Peyer's patch (tissue), 4 donors: ENCODE results near the gene KIAA1671. TPM values are rescaled to one million over a fixed set of nuclear protein-coding genes. Genes with fewer than 3 reads are reported as not detected.
A peak's percentile ranks its signal among the peaks of the same experiment; 100 is the strongest.

ENCODE experiments used
- DNase-seq, 3 donors: peaks; one replicate each; pipeline ENCODE4 v3.0.0-alpha.2; 2017 to 2019
- H3K27ac ChIP-seq, 4 donors: fragments of 200-600 bp; sonication (generic); one replicate each; pipeline ENCODE4 v1.5.1; 2016 to 2019
- H3K27me3 ChIP-seq, 2 donors: fragments of 200-600 bp; sonication (generic); one replicate each; pipeline ENCODE4 v1.5.1; 2019
- H3K36me3 ChIP-seq, 3 donors: fragments of 200-600 bp; sonication (generic); one replicate each; pipeline ENCODE4 v1.5.1; 2016 to 2019
- H3K4me1 ChIP-seq, 4 donors: fragments of 200-600 bp; sonication (generic); one replicate each; pipeline ENCODE4 v1.5.1; 2016 to 2019
- H3K4me3 ChIP-seq, 4 donors: fragments of 200-600 bp; sonication (generic); 1 replicate in 3 of 4; 2 replicates in 1 of 4; pipeline ENCODE4 v1.5.1; 2016 to 2019; ENCODE audit warnings: mild to moderate bottlenecking in 1 of 4
- H3K9me3 ChIP-seq, 4 donors: fragments of 200-600 bp; sonication (generic); one replicate each; pipeline ENCODE4 v1.5.1; 2016 to 2019; ENCODE audit warnings: mild to moderate bottlenecking in 1 of 4
- CTCF ChIP-seq, 6 experiments: fragments of 450-650 bp in 4 of 6; fragments of 200-600 bp in 2 of 6; sonication (generic) in 1 of 6; IDR thresholded peaks; one replicate each; pipeline ENCODE4 v1.5.1; 2017 to 2019; ENCODE audit warnings: antibody characterized with exemption in 6 of 6, mild to moderate bottlenecking in 3 of 6, moderate library complexity in 1 of 6
- POLR2A ChIP-seq, 2 donors: fragments of 450-650 bp; IDR thresholded peaks; one replicate each; pipeline ENCODE4 v1.5.1; 2017; ENCODE audit warnings: antibody characterized with exemption in 2 of 2, mild to moderate bottlenecking in 2 of 2, moderate library complexity in 2 of 2
- total RNA-seq, 4 donors: library from RNA; depleted of rRNA; stranded (reverse); fragments of >200 nt; gene quantifications; one replicate each; pipeline ENCODE4 v1.1.0, GENCODE V29; 2016

Gene KIAA1671
- total RNA-seq, 4 donors from 2014 or later: 41.3 to 149 (median 113) TPM

- no peaks in the 10 kb centered on the region for H3K36me3 ChIP-seq
- H3K27me3 ChIP-seq: no peaks in the 10 kb centered on the region
- no peak overlapping the region for H3K27ac ChIP-seq
- no peaks in the 10 kb centered on the region for H3K9me3 ChIP-seq
- no peak for DNase-seq
- H3K4me1 ChIP-seq: peaks cover 0 to 14% (median 0%) of the 10 kb centered on the region in 4 donors
- TF ChIP-seq POLR2A (IDR thresholded peaks at IDR 0.05) (no peak), CTCF (IDR thresholded peaks at IDR 0.05) (no peak)
- H3K4me3 ChIP-seq: no peak overlapping the region
Measured at GRCh38 chr22:25008666-25009065, 56.1 kb downstream of the KIAA1671 start.

GRCh38 chr22:25012741-25013143 lies 60.2 kb downstream of the KIAA1671 start:
- Histone ChIP-seq H3K27me3 (no peaks in the 10 kb centered on the region), H3K4me3 (no peak overlapping the region), H3K27ac (peak overlapping the region in 3 of 4 donors; percentile 46 to 77 (median 73)), H3K4me1 (peaks cover 0 to 25% (median 0%) of the 10 kb centered on the region in 4 donors), H3K36me3 (peaks cover 0 to 6% (median 0%) of the 10 kb centered on the region in 3 donors), H3K9me3 (no peaks in the 10 kb centered on the region)
- no peak for DNase-seq
- TF ChIP-seq CTCF (IDR thresholded peaks at IDR 0.05) (no peak), POLR2A (IDR thresholded peaks at IDR 0.05) (no peak)

- Histone ChIP-seq H3K27ac (peak overlapping the region in 3 of 4 donors; percentile 46 to 77 (median 73)), H3K36me3 (peaks cover 0 to 6% (median 0%) of the 10 kb centered on the region in 3 donors)
- peak in 2 of 3 donors; percentile 62 to 76 for DNase-seq
Measured at GRCh38 chr22:25013607-25014006, 61.1 kb downstream of the KIAA1671 start.

GRCh38 chr22:25014896-25015755 lies 62.6 kb downstream of the KIAA1671 start:
- Histone ChIP-seq H3K27ac (peak overlapping the region in 2 of 4 donors; percentile 36 to 77), H3K4me3 (no peak overlapping the region), H3K27me3 (no peaks in the 10 kb centered on the region), H3K36me3 (peaks cover 0 to 6% (median 0%) of the 10 kb centered on the region in 3 donors), H3K4me1 (peaks cover 0 to 25% (median 0%) of the 10 kb centered on the region in 4 donors), H3K9me3 (no peaks in the 10 kb centered on the region)
- no peak for DNase-seq
- TF ChIP-seq POLR2A (IDR thresholded peaks at IDR 0.05): no peak
- no peak for TF ChIP-seq CTCF (IDR thresholded peaks at IDR 0.05)

More at GRCh38 chr22:25013607-25014006, 61.1 kb downstream of the KIAA1671 start:
- Histone ChIP-seq H3K27me3 (no peaks in the 10 kb centered on the region), H3K4me3 (no peak overlapping the region), H3K4me1 (peaks cover 0 to 25% (median 0%) of the 10 kb centered on the region in 4 donors), H3K9me3 (no peaks in the 10 kb centered on the region)
- TF ChIP-seq POLR2A (IDR thresholded peaks at IDR 0.05): no peak
- no peak for TF ChIP-seq CTCF (IDR thresholded peaks at IDR 0.05)

GRCh38 chr22:25016311-25016710 lies 63.8 kb downstream of the KIAA1671 start:
- TF ChIP-seq CTCF (IDR thresholded peaks at IDR 0.05): no peak
- no peak for TF ChIP-seq POLR2A (IDR thresholded peaks at IDR 0.05)
- Histone ChIP-seq H3K4me3 (no peak overlapping the region), H3K27me3 (no peaks in the 10 kb centered on the region), H3K27ac (no peak overlapping the region), H3K9me3 (no peaks in the 10 kb centered on the region), H3K4me1 (peaks cover 0 to 25% (median 0%) of the 10 kb centered on the region in 4 donors), H3K36me3 (peaks cover 0 to 6% (median 0%) of the 10 kb centered on the region in 3 donors)
- no peak for DNase-seq
